Measurements from ENCODE around the gene TBC1D5. TPM values are rescaled to one million over a fixed set of nuclear protein-coding genes. Genes with fewer than 3 reads are reported as not detected.

Gene TBC1D5
- total and polyA plus RNA-seq, 2 donors (not counting 1 experiment from before 2014, with no cell fraction given) = 22.6 to 111 TPM

DNA sequence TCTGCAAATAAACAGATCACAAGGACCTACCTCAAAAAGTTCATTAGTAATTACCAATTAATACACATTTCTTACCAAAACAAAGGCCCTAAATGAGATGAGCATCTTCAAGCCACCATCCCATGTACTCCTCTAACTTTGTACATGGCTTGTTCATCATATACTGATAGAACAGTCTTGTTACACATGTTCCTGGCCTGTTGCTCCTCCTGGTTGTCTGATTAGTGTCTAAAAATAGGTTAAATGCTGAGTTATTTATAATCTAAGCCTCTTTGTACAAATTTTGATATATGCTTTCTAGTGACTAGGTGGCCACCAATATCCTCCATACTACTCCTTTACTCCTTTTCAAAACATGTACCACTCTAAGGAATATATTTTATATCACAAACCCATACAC, 25.0 kb downstream of the TBC1D5 start:
- Histone ChIP-seq H2AFZ (ENCODE audit: insufficient read depth, low read depth, low read length, poor library complexity, severe bottlenecking) (no peak overlapping the region), H3K79me2 (ENCODE audit: control insufficient read depth, insufficient read depth, low read length) (peaks cover 91% of the 10 kb centered on the region), H3K27ac (ENCODE audit: low read length in 2 of 2) (no peak overlapping the region), H3K4me2 (replicated peaks; ENCODE audit: low read depth, low read length, poor library complexity, severe bottlenecking) (no peak overlapping the region), H3K4me3 (ENCODE audit: control extremely low read depth in 1 of 5, extremely low read depth in 1 of 5, insufficient read depth in 1 of 5, low read depth in 2 of 5, low read length in 4 of 5) (no peak overlapping the region), H3K9ac (ENCODE audit: low read length) (no peak overlapping the region), H3K9me3 (ENCODE audit: control extremely low read depth in 1 of 3, control insufficient read depth in 2 of 3, insufficient read depth in 1 of 3, low read length in 2 of 3) (peaks cover 14 to 22% (median 16%) of the 10 kb centered on the region in 3 donors), H3K27me3 (replicated peaks in 1 of 4; ENCODE audit: control extremely low read depth in 1 of 4, control insufficient read depth in 3 of 4, insufficient read depth in 4 of 4, low read length in 3 of 4) (no peaks in the 10 kb centered on the region), H4K20me1 (ENCODE audit: control insufficient read depth, insufficient read depth, low read length, poor library complexity, severe bottlenecking) (peaks cover 12% of the 10 kb centered on the region), H3K36me3 (replicated peaks in 1 of 2; ENCODE audit: control extremely low read depth in 1 of 2, control insufficient read depth in 1 of 2, extremely low read depth in 1 of 2, insufficient read depth in 2 of 2, low read length in 1 of 2) (peaks cover 21 to 23% of the 10 kb centered on the region in 2 experiments), H3K4me1 (ENCODE audit: control insufficient read depth in 2 of 2, insufficient read depth in 2 of 2, low read length in 2 of 2) (no peaks in the 10 kb centered on the region)
- intact Hi-C loops (cut with micrococcal nuclease) = no loop called here
- CTCF ChIA-PET = no interaction called here
- TF ChIP-seq EZH2 (IDR thresholded peaks at IDR 0.05; ENCODE audit: borderline replicate concordance, insufficient read depth, low read depth, low read length, poor library complexity, severe bottlenecking) (no peak), CTCF (IDR thresholded peaks at IDR 0.05) (no peak)
- Mint-ChIP-seq H3K27me3 (no peaks in the 10 kb centered on the region), H3K4me1 (peaks cover 15% of the 10 kb centered on the region), H3K4me3 (no peak overlapping the region), H3K27ac (no peak overlapping the region), H3K9me3 (ENCODE audit: insufficient read depth) (peaks cover 5% of the 10 kb centered on the region)
- no peak for DNase-seq
- POLR2A ChIA-PET = no interaction called here
- ATAC-seq (ENCODE audit: low read depth) = no peak

- intact Hi-C loops (cut with micrococcal nuclease) = no loop called here
- Mint-ChIP-seq H3K27me3 (no peaks in the 10 kb centered on the region), H3K9me3 (ENCODE audit: insufficient read depth) (peaks cover 5% of the 10 kb centered on the region), H3K4me1 (peaks cover 18% of the 10 kb centered on the region), H3K27ac (no peak overlapping the region), H3K4me3 (no peak overlapping the region)
- Histone ChIP-seq H3K36me3 (replicated peaks in 1 of 2; ENCODE audit: control extremely low read depth in 1 of 2, control insufficient read depth in 1 of 2, extremely low read depth in 1 of 2, insufficient read depth in 2 of 2, low read length in 1 of 2) (peaks cover 21 to 23% of the 10 kb centered on the region in 2 experiments), H3K4me2 (replicated peaks; ENCODE audit: low read depth, low read length, poor library complexity, severe bottlenecking) (no peak overlapping the region), H3K9ac (ENCODE audit: low read length) (no peak overlapping the region), H3K9me3 (ENCODE audit: control extremely low read depth in 1 of 3, control insufficient read depth in 2 of 3, insufficient read depth in 1 of 3, low read length in 2 of 3) (peaks cover 14 to 22% (median 16%) of the 10 kb centered on the region in 3 donors), H3K79me2 (ENCODE audit: control insufficient read depth, insufficient read depth, low read length) (peaks cover 83% of the 10 kb centered on the region), H3K27me3 (replicated peaks in 1 of 4; ENCODE audit: control extremely low read depth in 1 of 4, control insufficient read depth in 3 of 4, insufficient read depth in 4 of 4, low read length in 3 of 4) (no peaks in the 10 kb centered on the region), H2AFZ (ENCODE audit: insufficient read depth, low read depth, low read length, poor library complexity, severe bottlenecking) (no peak overlapping the region), H3K4me3 (ENCODE audit: control extremely low read depth in 1 of 5, extremely low read depth in 1 of 5, insufficient read depth in 1 of 5, low read depth in 2 of 5, low read length in 4 of 5) (no peak overlapping the region), H3K27ac (ENCODE audit: low read length in 2 of 2) (no peak overlapping the region), H3K4me1 (ENCODE audit: control insufficient read depth in 2 of 2, insufficient read depth in 2 of 2, low read length in 2 of 2) (no peaks in the 10 kb centered on the region), H4K20me1 (ENCODE audit: control insufficient read depth, insufficient read depth, low read length, poor library complexity, severe bottlenecking) (peaks cover 17% of the 10 kb centered on the region)
- DNase-seq (no peak), ATAC-seq (ENCODE audit: low read depth) (no peak)
- POLR2A ChIA-PET = interaction anchor here (0.6 kb wide), 1 partner anchor 303 kb away, joined by 3 read pairs; no protein-coding TSS in a partner anchor
- TF ChIP-seq EZH2 (IDR thresholded peaks at IDR 0.05; ENCODE audit: borderline replicate concordance, insufficient read depth, low read depth, low read length, poor library complexity, severe bottlenecking) (no peak), CTCF (IDR thresholded peaks at IDR 0.05) (no peak)
- CTCF ChIA-PET = no interaction called here
- 100% methylated on average over 1 of the region's 2 CpGs for WGBS (ENCODE audit: insufficient coverage)
Measured at GRCh38 chr3:17714473-17714872, 28.0 kb downstream of the TBC1D5 start.

Measured in B cell (primary cell).